ENCODE measurements around the gene EMC10. TPM values are rescaled to one million over a fixed set of nuclear protein-coding genes. Genes with fewer than 3 reads are reported as not detected.

EMC10 gene
- total and polyA plus RNA-seq, 10 of the 15 experiments (the other 5 are each of a cell fraction or from before 2014, with no cell fraction given), result 2.5 to 77.3 (median 20.3) TPM

DNA sequence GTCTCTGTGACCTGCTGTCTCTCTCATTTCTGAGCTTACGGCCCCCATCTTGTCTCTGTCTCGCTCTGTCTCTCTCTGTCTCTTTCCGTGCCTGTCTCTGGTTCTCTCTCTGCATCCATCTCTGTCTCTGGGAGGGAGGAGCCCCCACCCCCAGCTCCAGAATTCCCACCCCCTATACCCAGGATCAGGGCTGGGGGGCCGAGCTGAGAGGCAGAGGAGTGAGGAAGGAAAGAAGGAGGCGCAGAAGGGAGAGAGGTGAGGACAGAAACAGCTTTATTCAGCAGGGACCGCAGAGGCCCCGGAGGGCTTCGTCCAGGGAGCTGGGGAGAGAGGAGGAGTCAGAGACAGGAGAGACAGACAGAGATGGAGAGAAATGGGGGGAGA is 20.7 kb downstream of the EMC10 start:
- TF ChIP-seq SMAD1 (IDR thresholded peaks at IDR 0.05; ENCODE audit: low read depth, partially characterized antibody) (no peak), TAF1 (IDR thresholded peaks at IDR 0.05; ENCODE audit: borderline replicate concordance, low read depth, low read length) (no peak)
- DNase-seq (ENCODE audit: low read depth, low spot score), result no peak
- intact Hi-C loops (cut with micrococcal nuclease; ENCODE audit: unreplicated experiment), result no loop called here
- no peak for ATAC-seq
- Histone ChIP-seq H3K4me3 (no peak overlapping the region), H3K27me3 (replicated peaks in 1 of 2; ENCODE audit: control insufficient read depth in 2 of 2, insufficient read depth in 2 of 2, low read length in 1 of 2) (no peaks in the 10 kb centered on the region), H4K20me1 (ENCODE audit: control insufficient read depth, insufficient read depth) (no peaks in the 10 kb centered on the region), H2AFZ (ENCODE audit: control insufficient read depth, low read depth, low read length) (no peak overlapping the region), H3K4me1 (ENCODE audit: control insufficient read depth, insufficient read depth, low read length) (no peaks in the 10 kb centered on the region), H3K36me3 (ENCODE audit: control insufficient read depth in 2 of 2, insufficient read depth in 2 of 2, low read length in 1 of 2) (no peaks in the 10 kb centered on the region), H3K9me3 (replicated peaks; ENCODE audit: control insufficient read depth, insufficient read depth, low read length) (no peaks in the 10 kb centered on the region), H3K4me2 (ENCODE audit: control insufficient read depth, insufficient read depth) (no peak overlapping the region), H3K79me2 (ENCODE audit: control insufficient read depth, insufficient read depth, low read length) (no peaks in the 10 kb centered on the region), H3K9ac (ENCODE audit: control insufficient read depth, insufficient read depth, low read length) (no peak overlapping the region), H3K27ac (ENCODE audit: control insufficient read depth, insufficient read depth) (no peak overlapping the region)
- ChIA-PET SMC1A (ENCODE audit: uncharacterized antibody, unreplicated experiment) (no interaction called here), POLR2A (no interaction called here), CTCF (no interaction called here), RAD21 (ENCODE audit: unreplicated experiment) (no interaction called here)
- in situ Hi-C loops (cut with MboI), result no loop called here
- FAIRE-seq, result no peak
- WGBS (ENCODE audit: insufficient coverage, insufficient replicate concordance, low lambda C conversion rate, missing lambda C conversion rate), result 70% methylated on average over 8 of the region's 8 CpGs
- BruUV-seq (replicated peaks), result no TSS peak

DNA sequence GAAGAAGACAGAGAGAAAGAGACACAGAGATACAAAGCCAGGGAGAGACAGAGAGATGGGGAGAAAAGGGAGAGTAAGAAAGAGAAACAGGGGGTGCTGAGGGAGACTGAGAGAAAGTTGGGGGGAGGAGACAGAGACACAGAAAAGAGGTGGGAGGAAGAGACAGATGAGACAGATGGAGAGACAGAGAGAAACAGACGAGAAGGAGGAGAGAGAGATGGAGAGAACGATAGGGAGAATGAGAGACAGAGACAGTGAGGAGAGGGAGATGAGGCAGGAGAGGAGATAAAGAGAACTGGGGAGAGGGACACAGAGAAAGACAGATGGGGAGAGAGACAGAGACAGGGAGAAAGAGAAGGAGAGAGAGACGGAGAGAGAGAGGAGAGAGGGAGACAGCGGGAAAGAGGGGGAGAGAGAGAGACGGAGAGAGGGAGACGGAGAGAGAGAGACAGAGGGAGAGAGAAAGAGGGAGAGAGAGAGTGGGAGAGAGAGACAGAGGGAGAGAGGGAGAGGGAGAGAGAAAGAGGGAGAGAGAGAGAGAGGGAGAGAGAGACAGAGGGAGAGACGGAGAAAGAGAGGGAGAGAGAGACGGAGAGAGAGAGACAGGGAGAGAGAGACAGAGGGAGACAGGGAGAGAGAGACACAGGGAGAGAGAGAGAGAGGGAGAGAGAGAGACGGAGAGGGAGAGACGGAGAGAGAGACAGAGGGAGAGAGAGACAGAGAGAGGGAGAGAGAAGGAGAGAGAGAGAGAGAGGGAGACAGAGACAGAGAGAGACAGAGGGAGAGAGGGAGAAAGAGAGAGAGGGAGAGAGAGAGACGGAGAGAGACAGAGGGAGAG is 22.1 kb downstream of the EMC10 start:
- ATAC-seq (no peak), DNase-seq (ENCODE audit: low read depth, low spot score) (no peak), FAIRE-seq (no peak)
- in situ Hi-C loops (cut with MboI) (no loop called here), intact Hi-C loops (cut with micrococcal nuclease; ENCODE audit: unreplicated experiment) (no loop called here)
- Histone ChIP-seq H4K20me1 (ENCODE audit: control insufficient read depth, insufficient read depth) (no peaks in the 10 kb centered on the region), H3K27ac (ENCODE audit: control insufficient read depth, insufficient read depth) (no peak overlapping the region), H3K27me3 (replicated peaks in 1 of 2; ENCODE audit: control insufficient read depth in 2 of 2, insufficient read depth in 2 of 2, low read length in 1 of 2) (no peaks in the 10 kb centered on the region), H3K4me3 (no peak overlapping the region), H2AFZ (ENCODE audit: control insufficient read depth, low read depth, low read length) (no peak overlapping the region), H3K4me1 (ENCODE audit: control insufficient read depth, insufficient read depth, low read length) (no peaks in the 10 kb centered on the region), H3K4me2 (ENCODE audit: control insufficient read depth, insufficient read depth) (no peak overlapping the region), H3K36me3 (ENCODE audit: control insufficient read depth in 2 of 2, insufficient read depth in 2 of 2, low read length in 1 of 2) (no peaks in the 10 kb centered on the region), H3K79me2 (ENCODE audit: control insufficient read depth, insufficient read depth, low read length) (no peaks in the 10 kb centered on the region), H3K9ac (ENCODE audit: control insufficient read depth, insufficient read depth, low read length) (no peak overlapping the region), H3K9me3 (replicated peaks; ENCODE audit: control insufficient read depth, insufficient read depth, low read length) (no peaks in the 10 kb centered on the region)
- ChIA-PET RAD21 (ENCODE audit: unreplicated experiment) (no interaction called here), CTCF (no interaction called here), SMC1A (ENCODE audit: uncharacterized antibody, unreplicated experiment) (no interaction called here), POLR2A (no interaction called here)
- WGBS (ENCODE audit: insufficient coverage, insufficient replicate concordance, low lambda C conversion rate, missing lambda C conversion rate), result 46% methylated on average over 11 of the region's 11 CpGs
- TF ChIP-seq IKZF2 (IDR thresholded peaks at IDR 0.05), result no peak; a peak in 1 of 4 replicates
- TF ChIP-seq BRCA1 (IDR thresholded peaks at IDR 0.05; ENCODE audit: low read depth, low read length), result no peak
- TF ChIP-seq BHLHE40 (IDR thresholded peaks at IDR 0.05; ENCODE audit: borderline replicate concordance in 1 of 2, low read depth in 2 of 2, low read length in 1 of 2), result no peak
- TF ChIP-seq ASH2L (IDR thresholded peaks at IDR 0.05; ENCODE audit: borderline replicate concordance, low read depth), result no peak
- no peak for TF ChIP-seq HCFC1 (IDR thresholded peaks at IDR 0.05; ENCODE audit: low read length)
- TF ChIP-seq GATAD2B (conservative IDR thresholded peaks at IDR 0.05; ENCODE audit: low read depth), result no peak
- TF ChIP-seq, protein P1, sequence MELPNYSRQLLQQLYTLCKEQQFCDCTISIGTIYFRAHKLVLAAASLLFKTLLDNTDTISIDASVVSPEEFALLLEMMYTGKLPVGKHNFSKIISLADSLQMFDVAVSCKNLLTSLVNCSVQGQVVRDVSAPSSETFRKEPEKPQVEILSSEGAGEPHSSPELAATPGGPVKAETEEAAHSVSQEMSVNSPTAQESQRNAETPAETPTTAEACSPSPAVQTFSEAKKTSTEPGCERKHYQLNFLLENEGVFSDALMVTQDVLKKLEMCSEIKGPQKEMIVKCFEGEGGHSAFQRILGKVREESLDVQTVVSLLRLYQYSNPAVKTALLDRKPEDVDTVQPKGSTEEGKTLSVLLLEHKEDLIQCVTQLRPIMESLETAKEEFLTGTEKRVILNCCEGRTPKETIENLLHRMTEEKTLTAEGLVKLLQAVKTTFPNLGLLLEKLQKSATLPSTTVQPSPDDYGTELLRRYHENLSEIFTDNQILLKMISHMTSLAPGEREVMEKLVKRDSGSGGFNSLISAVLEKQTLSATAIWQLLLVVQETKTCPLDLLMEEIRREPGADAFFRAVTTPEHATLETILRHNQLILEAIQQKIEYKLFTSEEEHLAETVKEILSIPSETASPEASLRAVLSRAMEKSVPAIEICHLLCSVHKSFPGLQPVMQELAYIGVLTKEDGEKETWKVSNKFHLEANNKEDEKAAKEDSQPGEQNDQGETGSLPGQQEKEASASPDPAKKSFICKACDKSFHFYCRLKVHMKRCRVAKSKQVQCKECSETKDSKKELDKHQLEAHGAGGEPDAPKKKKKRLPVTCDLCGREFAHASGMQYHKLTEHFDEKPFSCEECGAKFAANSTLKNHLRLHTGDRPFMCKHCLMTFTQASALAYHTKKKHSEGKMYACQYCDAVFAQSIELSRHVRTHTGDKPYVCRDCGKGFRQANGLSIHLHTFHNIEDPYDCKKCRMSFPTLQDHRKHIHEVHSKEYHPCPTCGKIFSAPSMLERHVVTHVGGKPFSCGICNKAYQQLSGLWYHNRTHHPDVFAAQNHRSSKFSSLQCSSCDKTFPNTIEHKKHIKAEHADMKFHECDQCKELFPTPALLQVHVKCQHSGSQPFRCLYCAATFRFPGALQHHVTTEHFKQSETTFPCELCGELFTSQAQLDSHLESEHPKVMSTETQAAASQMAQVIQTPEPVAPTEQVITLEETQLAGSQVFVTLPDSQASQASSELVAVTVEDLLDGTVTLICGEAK (IDR thresholded peaks at IDR 0.05; ENCODE audit: borderline replicate concordance), result no peak
- no peak for TF ChIP-seq TBL1XR1 (IDR thresholded peaks at IDR 0.05; ENCODE audit: low read depth, low read length)
- BruUV-seq (replicated peaks), result no TSS peak
